MCF 10A (cell line): Measurements from ENCODE around the gene TPRG1. TPM values are rescaled to one million over a fixed set of nuclear protein-coding genes. Genes with fewer than 3 reads are reported as not detected.

ENCODE experiments used
- BruUV-seq: library from RNA; stranded (reverse); fragments of 400-500 nt; replicated peaks from 2 replicates; lab custom pipeline; 2021; lab: Mats Ljungman, UMichigan
- CTCF ChIA-PET: fragments of 300-600 bp; sonication (Branson Sonifier 250); formaldehyde crosslinking; extraction: SDS; loops from one replicate; lab custom pipeline; 2021; ENCODE audit warnings: antibody characterized with exemption, inconsistent platforms; lab: Yijun Ruan, JAX
- POLR2A ChIA-PET: fragments of 300-600, 350-650 bp; sonication (Branson Sonifier 250); formaldehyde crosslinking; extraction: SDS; loops from one replicate; lab custom pipeline; 2020; ENCODE audit warnings: antibody characterized with exemption, inconsistent platforms; lab: Yijun Ruan, JAX
- DNase-seq: peaks from one replicate; pipeline ENCODE4 v3.0.0-alpha.2; 2018; ENCODE audit not compliant: unreplicated experiment
- H3K27ac Mint-ChIP-seq: one replicate; pipeline ENCODE4 v1.8.0; 2022; ENCODE audit warnings: mild to moderate bottlenecking, low read depth, mixed read lengths; ENCODE audit not compliant: unreplicated experiment
- H3K27me3 Mint-ChIP-seq: one replicate; pipeline ENCODE4 v1.8.0; 2022; ENCODE audit warnings: mixed read lengths; ENCODE audit not compliant: insufficient read depth, unreplicated experiment
- H3K36me3 Mint-ChIP-seq: one replicate; pipeline ENCODE4 v1.8.0; 2022; ENCODE audit warnings: mild to moderate bottlenecking, moderate library complexity, mixed read lengths; ENCODE audit not compliant: insufficient read depth, unreplicated experiment
- H3K4me1 Mint-ChIP-seq: one replicate; pipeline ENCODE4 v1.8.0; 2022; ENCODE audit warnings: mixed read lengths; ENCODE audit not compliant: insufficient read depth, unreplicated experiment
- H3K4me3 Mint-ChIP-seq: one replicate; pipeline ENCODE4 v1.8.0; 2022; ENCODE audit warnings: mild to moderate bottlenecking, moderate library complexity, mixed read lengths; ENCODE audit not compliant: unreplicated experiment
- H3K9me3 Mint-ChIP-seq: one replicate; pipeline ENCODE4 v1.8.0; 2022; ENCODE audit warnings: mixed read lengths; ENCODE audit not compliant: unreplicated experiment
- intact Hi-C: fragments of 100-400 bp; cut with micrococcal nuclease; formaldehyde crosslinking; loops from 2 replicates; pipeline ENCODE4 v1.14.1; 2022
- total RNA-seq: library from RNA; stranded (reverse); gene quantifications from 2 replicates; pipeline ENCODE4 v1.2.3, GENCODE V29; 2022
- TF ChIP-seq, protein P1 (sequence below): fragments of 200-600 bp; IDR thresholded peaks from one replicate; pipeline ENCODE4 v1.8.0; 2022; ENCODE audit warnings: antibody characterized with exemption, mild to moderate bottlenecking; ENCODE audit not compliant: unreplicated experiment

Gene TPRG1
- total RNA-seq, 1 experiment from 2014 or later = 2.0 TPM

DNA sequence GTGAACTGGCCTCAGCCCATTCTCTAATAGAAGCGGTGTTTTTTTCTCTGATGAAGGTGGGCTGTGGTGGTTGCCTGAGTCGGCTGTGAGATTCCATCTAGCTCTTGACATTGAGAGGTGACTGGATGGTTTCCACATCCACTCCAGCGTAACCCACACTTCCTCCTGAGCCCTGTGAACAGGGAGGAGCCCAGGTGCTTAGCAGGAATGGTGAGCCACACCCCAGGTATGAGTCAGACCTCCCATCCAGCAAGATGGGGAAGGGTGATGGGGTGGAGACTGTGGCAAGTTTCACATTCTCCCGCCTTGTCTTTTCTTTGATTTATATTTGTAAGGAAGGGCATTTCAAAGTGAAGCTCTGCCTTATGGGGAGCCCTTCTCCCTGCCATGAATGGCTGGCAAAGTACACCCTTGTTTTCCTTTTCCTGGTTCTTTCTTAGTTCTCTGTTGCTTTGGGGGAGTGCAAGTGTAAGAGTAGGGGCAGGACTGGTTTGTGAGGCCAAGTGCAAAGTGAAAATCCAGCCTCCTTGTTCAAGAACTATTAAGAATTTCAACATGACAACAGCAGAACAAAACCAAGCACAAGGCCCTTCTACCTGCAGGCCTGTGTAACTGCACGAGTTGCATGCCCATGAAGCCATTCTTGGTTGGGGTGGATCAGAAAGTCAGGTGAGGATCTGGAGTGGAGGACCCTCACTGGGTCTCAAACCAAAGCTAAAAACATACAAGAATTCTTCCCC, 4.6 kb upstream of the TPRG1 start:
- Mint-ChIP-seq H3K9me3 (no peaks in the 10 kb centered on the region), H3K4me3 (no peak overlapping the region)
- CTCF ChIA-PET = interaction anchor here (0.7 to 1.3 kb wide), 2 partner anchors 212 to 1488 kb away, joined by 3 to 6 read pairs; no protein-coding TSS in a partner anchor

DNA sequence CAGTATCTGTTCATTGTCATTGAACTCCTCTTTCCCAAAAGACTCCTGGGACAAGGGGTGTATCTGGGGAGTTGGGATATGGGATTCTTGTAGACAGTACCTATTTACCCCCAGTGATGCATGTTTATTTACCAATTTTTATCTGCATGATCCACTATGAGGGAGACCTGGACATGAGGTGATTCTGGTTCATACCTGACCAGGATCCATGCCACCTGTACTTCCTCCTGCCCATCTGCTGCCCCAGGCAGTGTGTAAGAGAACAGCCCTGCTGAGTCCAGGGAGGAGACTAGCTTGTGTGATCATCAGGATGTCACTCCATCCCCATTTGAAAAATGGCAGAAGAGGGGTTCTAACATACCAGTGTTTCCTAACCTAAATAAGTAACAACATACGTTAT, 3.1 kb upstream of the TPRG1 start:
- H3K27me3 Mint-ChIP-seq = no peaks in the 10 kb centered on the region
- TF ChIP-seq, protein P1, sequence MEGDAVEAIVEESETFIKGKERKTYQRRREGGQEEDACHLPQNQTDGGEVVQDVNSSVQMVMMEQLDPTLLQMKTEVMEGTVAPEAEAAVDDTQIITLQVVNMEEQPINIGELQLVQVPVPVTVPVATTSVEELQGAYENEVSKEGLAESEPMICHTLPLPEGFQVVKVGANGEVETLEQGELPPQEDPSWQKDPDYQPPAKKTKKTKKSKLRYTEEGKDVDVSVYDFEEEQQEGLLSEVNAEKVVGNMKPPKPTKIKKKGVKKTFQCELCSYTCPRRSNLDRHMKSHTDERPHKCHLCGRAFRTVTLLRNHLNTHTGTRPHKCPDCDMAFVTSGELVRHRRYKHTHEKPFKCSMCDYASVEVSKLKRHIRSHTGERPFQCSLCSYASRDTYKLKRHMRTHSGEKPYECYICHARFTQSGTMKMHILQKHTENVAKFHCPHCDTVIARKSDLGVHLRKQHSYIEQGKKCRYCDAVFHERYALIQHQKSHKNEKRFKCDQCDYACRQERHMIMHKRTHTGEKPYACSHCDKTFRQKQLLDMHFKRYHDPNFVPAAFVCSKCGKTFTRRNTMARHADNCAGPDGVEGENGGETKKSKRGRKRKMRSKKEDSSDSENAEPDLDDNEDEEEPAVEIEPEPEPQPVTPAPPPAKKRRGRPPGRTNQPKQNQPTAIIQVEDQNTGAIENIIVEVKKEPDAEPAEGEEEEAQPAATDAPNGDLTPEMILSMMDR = no peak
- no peaks in the 10 kb centered on the region for H3K9me3 Mint-ChIP-seq
- no TSS peak for BruUV-seq
- ChIA-PET POLR2A (no interaction called here), CTCF (interaction anchor here (1.1 kb wide), 1 partner anchor 20 kb away, joined by 3 read pairs; no protein-coding TSS in a partner anchor)
- no peaks in the 10 kb centered on the region for H3K4me1 Mint-ChIP-seq
- intact Hi-C loops = no loop called here
- no peak for DNase-seq
- H3K4me3 Mint-ChIP-seq = no peak overlapping the region
- no peak overlapping the region for H3K27ac Mint-ChIP-seq
- H3K36me3 Mint-ChIP-seq = no peaks in the 10 kb centered on the region

More for the DNA sequence above, 4.6 kb upstream of the TPRG1 start:
- no peaks in the 10 kb centered on the region for H3K36me3 Mint-ChIP-seq
- BruUV-seq = no TSS peak
- peak; percentile 84 for DNase-seq
- H3K27me3 Mint-ChIP-seq = no peaks in the 10 kb centered on the region
- POLR2A ChIA-PET = interaction anchor here (0.6 to 0.7 kb wide), 3 partner anchors 168 to 1957 kb away, joined by 3 to 4 read pairs (median 3); partner anchors contain the start of gene TP63
- H3K27ac Mint-ChIP-seq = no peak overlapping the region
- H3K4me1 Mint-ChIP-seq = no peaks in the 10 kb centered on the region
- intact Hi-C loops = no loop called here
- TF ChIP-seq, protein P1 = no peak

DNA sequence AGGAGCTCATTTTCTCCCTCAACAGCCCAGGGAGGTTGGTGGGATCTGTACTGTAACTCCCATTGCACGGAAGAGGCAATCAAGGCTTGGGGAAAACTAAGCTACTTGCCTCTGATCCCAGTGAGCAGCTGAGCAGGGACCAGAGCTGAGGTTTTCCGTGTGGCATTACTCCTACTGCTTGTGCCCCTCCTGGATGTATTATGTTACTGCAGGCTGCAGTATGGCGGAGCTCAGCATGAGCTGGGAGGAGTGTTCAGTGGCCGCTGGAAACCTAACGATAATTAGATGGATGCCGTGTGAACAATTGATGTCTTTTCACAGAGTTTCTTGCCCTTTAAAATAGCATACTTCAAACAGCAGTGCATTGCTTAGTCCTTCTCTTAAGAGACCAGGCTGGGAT, 2.0 kb upstream of the TPRG1 start:
- Mint-ChIP-seq H3K27me3 (no peaks in the 10 kb centered on the region), H3K4me3 (no peak overlapping the region), H3K36me3 (no peaks in the 10 kb centered on the region), H3K27ac (no peak overlapping the region), H3K4me1 (no peaks in the 10 kb centered on the region), H3K9me3 (no peaks in the 10 kb centered on the region)
- intact Hi-C loops = no loop called here
- CTCF ChIA-PET = interaction anchor here (1.1 kb wide), 1 partner anchor 21 kb away, joined by 3 read pairs; no protein-coding TSS in a partner anchor
- DNase-seq = no peak
- POLR2A ChIA-PET = interaction anchor here (0.6 kb wide), 1 partner anchor 549 kb away, joined by 3 read pairs; no protein-coding TSS in a partner anchor
- BruUV-seq = no TSS peak
- TF ChIP-seq, protein P1 = no peak

DNA sequence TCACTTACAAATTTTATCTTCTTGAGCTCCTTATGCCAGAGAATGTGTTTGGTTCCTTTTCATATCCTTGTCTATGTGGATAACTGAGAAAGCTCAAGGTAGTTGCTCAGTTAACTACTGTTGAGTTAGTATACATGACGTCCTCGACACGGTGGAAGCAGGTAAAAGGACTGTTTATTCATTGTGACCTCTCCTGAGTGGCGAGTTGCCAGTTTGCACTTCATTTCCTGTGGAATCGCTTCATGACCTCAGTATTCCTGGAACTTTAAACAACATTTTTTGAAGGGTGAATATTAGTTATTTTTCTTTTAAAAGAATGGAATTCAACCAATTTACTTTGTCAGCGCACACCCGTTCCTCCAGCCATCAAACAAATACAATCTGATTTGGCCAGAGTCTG, 1.2 kb upstream of the TPRG1 start:
- H3K4me1 Mint-ChIP-seq = no peaks in the 10 kb centered on the region
- TF ChIP-seq, protein P1 = no peak
- no peak overlapping the region for H3K4me3 Mint-ChIP-seq
- CTCF ChIA-PET = no interaction called here
- H3K36me3 Mint-ChIP-seq = no peaks in the 10 kb centered on the region
- no peak for DNase-seq
- intact Hi-C loops = no loop called here
- H3K27ac Mint-ChIP-seq = no peak overlapping the region
- no peaks in the 10 kb centered on the region for H3K27me3 Mint-ChIP-seq
- no peaks in the 10 kb centered on the region for H3K9me3 Mint-ChIP-seq
- BruUV-seq = no TSS peak
- POLR2A ChIA-PET = no interaction called here
